A549 (cell line): ENCODE measurements around the gene ZBTB12.

Experiments used
- CTCF ChIP-seq: fragments of >200 bp; sonication (Bioruptor Twin); formaldehyde crosslinking; IDR thresholded peaks from 3 replicates; pipeline ENCODE4 v1.5.1; 2016
- EP300 ChIP-seq, 2 experiments: fragments of >200 bp; sonication (Bioruptor Twin); formaldehyde crosslinking; IDR thresholded peaks; 2 replicates in 1 of 2; 3 replicates in 1 of 2; pipeline ENCODE4 v1.6.1; 2016 to 2017
- FOSL2 ChIP-seq, 2 experiments: fragments of 450-650 bp in 1 of 2; fragments of >200 bp in 1 of 2; sonication (Bioruptor Twin) in 1 of 2; formaldehyde crosslinking; IDR thresholded peaks; 2 replicates each; pipeline versions ENCODE4 v1.5.0 to v1.6.1; 2016 to 2020; ENCODE audit warnings: mild to moderate bottlenecking in 1 of 2, moderate library complexity in 1 of 2
- HES2 ChIP-seq: fragments of >200 bp; sonication (Bioruptor Twin); formaldehyde crosslinking; IDR thresholded peaks from 2 replicates; pipeline ENCODE4 v1.6.1; 2016
- HOXA7 ChIP-seq: fragments of 250-450 bp; sonication (Bioruptor Pico); IDR thresholded peaks from 2 replicates; pipeline ENCODE4 v1.5.0; 2020; ENCODE audit warnings: mild to moderate bottlenecking, moderate library complexity
- POLR2A ChIP-seq: IDR thresholded peaks from 2 replicates; pipeline ENCODE4 v1.6.1; 2012; ENCODE audit warnings: mild to moderate bottlenecking, low read length
- RCOR1 ChIP-seq: fragments of 150-350 bp; IDR thresholded peaks from 2 replicates; pipeline ENCODE4 v1.6.1; 2014; ENCODE audit warnings: antibody characterized with exemption, low read length, low read depth
- SMC3 ChIP-seq: fragments of >200 bp; sonication (Bioruptor Twin); formaldehyde crosslinking; IDR thresholded peaks from 3 replicates; pipeline ENCODE4 v1.6.1; 2018; ENCODE audit warnings: inconsistent platforms

GRCh38 chr6:31864818-31865204 lies 37.1 kb downstream of the ZBTB12 start:
- TF ChIP-seq RCOR1: no peak
- TF ChIP-seq POLR2A: no peak
- no peak for TF ChIP-seq CTCF
- no peak for TF ChIP-seq HES2
- TF ChIP-seq SMC3: no peak
- no peak for TF ChIP-seq EP300 (IDR thresholded peaks at IDR 0.05)
- no peak for TF ChIP-seq HOXA7 (CRISPR knock-in tag)
- TF ChIP-seq FOSL2 (IDR thresholded peaks at IDR 0.05): no peak
- TF ChIP-seq FOSL2 (CRISPR knock-in tag; IDR thresholded peaks at IDR 0.05): no peak
